Measurements from ENCODE around the gene IL23R.
A peak's percentile ranks its signal among the peaks of the same experiment; 100 is the strongest.
"Not testable (repeated sequence)": the region's sequence is repeated elsewhere in the genome, so short reads cannot be mapped to it uniquely, and the experiment has no call there.

Gene IL23R, protein sequence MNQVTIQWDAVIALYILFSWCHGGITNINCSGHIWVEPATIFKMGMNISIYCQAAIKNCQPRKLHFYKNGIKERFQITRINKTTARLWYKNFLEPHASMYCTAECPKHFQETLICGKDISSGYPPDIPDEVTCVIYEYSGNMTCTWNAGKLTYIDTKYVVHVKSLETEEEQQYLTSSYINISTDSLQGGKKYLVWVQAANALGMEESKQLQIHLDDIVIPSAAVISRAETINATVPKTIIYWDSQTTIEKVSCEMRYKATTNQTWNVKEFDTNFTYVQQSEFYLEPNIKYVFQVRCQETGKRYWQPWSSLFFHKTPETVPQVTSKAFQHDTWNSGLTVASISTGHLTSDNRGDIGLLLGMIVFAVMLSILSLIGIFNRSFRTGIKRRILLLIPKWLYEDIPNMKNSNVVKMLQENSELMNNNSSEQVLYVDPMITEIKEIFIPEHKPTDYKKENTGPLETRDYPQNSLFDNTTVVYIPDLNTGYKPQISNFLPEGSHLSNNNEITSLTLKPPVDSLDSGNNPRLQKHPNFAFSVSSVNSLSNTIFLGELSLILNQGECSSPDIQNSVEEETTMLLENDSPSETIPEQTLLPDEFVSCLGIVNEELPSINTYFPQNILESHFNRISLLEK

DNA sequence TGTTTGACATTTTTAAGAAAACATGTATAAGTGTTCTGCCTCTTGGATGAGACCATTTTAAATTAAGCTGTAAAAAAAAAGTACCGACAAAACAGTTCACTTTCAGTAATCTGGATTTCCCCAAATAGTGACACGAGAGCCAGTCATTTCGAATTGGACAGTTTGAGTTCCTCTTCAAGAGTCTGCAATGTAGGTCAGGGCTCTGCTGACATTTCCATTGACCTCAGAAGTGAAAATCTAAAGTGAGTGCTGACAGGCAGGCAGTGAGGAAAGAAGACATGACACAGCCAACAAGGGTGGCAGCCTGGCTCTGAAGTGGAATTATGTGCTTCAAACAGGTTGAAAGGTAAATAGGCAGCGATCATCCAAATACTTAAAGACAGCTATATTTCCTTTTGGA is at the start of gene IL23R:
Gene IL23R, plus strand, starts transcription at position 259 of the 400 bp plus-strand sequence. CDS start 1,667 bp downstream, outside the sequence.
- no peak for DNase-seq (ENCODE audit: low spot score)

DNA sequence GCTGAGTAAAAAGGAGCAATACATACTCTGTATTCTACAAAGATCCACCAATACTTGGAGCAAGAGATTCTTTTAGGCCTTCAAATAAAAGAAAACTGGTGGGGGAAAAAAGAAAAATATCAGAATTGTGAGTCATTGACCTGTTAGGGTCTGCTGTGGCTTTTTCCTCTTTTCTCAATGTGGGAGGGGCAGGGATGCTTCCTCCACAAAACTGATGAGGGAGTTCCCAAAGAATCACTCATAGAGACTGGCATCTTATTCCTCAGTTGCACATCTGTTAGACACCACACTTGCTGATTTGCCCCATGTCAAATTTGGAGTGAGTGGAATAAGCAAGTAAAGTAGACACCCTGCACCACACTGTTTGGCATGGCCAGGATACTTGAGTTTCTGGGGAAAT is 48.1 kb upstream of the IL23R start:
- no peak for DNase-seq (ENCODE audit: low spot score)

DNA sequence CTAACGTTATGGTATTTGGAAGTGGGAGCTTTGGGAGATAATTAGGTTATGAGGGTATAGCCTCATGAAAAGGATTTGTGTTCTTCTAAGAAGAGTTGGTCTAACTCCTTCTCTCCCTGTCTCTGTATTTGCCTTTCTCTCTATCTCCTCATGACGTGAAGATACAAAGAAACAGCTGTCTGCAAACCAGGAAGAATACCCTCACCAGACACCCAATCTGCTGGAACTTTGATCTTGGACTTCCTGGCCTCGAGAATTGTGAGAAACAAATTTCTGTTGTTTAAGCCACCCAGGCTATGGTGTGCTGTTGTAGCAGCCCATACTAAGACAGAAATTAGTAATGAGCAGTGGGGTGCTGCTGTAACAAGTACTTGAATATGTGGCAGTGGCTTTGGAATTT is 47.6 kb upstream of the IL23R start:
- no peak for DNase-seq (ENCODE audit: low spot score)

DNA sequence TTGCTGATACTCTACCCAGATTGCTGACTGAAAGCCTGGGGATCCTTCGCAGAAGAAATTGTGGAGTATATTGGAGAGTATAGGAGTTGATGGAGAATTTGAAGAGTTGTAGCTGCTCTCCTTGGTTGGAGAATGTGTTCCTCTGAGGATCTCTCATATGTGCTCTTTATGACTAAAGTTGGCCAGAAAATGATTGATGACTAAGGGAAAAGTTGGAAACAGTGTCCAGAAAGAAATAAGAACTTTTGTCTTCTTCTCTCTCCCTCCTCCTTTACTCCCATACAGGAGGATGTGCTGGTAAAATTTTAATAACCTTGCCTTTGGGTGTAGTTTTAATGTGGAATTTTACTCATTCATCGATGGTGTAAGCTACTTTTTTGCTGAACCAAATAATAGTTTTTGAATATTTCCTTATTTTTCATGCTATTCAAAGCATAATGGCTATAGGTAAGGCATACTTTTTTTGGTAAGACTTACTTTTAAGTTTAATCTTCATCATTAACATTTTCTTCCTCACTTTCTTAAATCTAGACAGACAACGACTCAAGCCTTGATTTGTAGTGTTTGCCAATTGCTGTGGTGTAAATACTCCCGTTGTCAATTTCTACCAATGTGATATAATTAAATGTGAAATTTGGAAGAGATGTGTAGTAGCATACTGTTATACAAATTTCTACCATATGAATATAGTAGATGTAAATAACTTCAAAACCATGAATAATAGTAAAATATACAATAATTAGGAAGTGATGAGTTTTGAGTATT is 45.2 kb upstream of the IL23R start:
- no peak for DNase-seq (ENCODE audit: low spot score)

DNA sequence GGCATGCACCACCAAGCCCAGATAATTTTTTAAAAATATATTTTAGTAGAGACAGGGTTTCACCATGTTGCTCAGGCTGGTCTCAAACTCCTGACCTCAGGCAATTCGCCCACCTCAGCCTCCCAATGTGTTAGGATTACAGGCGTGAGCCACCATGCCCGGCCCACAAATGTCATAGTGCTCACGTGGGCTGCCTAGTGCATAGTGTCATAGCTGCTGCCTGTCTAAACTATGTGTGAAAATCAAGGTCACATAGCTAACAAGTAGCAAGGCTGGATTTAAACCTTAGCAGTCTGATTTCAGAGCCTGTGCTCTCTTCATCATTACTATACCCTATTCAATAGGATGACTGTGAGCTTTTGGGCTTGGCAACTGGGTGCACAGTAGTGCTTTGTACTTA is 41.8 kb upstream of the IL23R start:
- DNase-seq (ENCODE audit: low spot score), result no peak

DNA sequence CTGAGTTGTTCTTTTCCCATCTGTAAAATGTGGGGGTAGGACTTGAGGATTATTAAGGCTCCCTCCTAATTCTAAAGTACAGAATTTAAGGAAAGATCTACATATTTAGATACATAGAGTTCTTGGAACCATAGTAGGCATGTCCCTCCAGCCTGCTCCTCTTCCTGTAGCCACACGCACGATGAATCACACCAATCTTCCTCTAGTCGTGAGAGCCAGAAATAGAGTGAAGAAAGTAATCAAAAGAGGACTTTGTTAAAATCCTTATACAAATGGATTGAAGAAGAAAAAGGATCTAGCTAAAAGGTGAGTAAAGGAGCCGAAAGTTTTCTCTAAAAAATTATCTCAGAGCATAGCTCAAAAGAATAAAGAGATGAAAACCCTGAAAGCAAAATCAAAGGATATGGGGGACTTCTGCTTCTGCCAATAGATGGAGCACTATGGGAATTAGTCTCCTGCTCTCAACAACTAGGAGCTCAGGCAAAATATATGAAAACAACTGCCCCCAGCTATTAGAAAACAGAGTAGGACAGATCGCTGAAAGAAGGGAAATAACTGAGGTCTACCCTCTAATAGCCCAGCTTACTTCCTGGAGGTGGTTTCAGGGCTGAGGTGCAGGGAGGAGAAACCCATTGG is 40.0 kb upstream of the IL23R start:
- peak; percentile 13 for DNase-seq (ENCODE audit: low spot score)

DNA sequence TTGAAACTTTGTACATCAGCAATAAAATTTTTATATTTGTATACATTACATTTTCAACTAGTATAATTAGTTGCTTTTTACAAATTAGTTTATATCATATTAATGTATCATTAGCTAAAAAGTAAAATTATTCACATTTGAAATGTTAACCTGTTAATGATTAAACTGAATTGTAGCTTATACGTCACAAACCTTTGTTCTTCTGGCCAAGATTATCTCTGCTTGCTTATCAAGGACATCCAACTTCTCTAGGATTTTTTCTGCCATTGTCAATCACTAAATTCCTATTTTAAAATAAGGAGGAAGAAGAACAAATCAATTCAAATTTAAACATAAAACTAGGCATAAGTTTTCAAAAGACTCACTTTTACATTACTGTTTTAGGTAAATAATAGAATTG is 39.3 kb upstream of the IL23R start:
- no peak for DNase-seq (ENCODE audit: low spot score)

DNA sequence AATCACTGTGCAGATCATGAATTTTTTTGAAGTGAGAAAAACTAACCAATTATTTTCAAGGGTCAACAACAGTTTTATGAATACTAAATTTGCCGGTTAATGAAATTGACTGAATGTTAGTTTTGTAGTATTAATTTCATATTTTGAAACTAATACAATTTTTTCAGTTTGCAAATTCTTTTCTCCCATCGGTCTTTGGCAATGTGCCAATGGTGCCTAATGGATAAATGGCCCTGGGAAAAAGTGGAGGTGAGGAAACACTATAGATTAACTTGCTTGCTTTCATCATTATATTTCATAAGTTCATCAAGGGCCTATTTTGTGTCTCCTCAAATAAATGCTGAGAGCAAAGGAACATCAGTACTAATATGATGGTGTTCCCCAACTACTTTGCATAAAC is 35.6 kb upstream of the IL23R start:
- DNase-seq (ENCODE audit: low spot score), result no peak

DNA sequence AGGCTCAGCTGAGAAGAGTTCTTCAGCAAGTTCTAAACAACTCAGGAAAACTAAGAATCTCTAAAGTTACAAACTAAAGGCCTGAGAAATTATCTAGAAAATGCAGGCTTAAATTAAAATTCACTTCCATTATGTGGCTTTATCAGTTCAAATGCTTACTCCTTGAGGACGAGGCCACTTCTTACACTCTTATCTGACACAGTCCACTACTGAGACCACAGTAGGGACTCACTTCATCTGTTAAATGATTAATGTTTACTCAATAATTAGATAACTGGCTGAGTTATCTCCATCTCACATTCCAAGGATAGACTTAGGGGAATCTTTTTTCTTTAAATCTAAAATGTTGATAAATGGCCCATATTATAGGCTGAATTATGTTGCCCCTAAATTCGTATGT is 33.1 kb upstream of the IL23R start:
- no peak for DNase-seq (ENCODE audit: low spot score)

DNA sequence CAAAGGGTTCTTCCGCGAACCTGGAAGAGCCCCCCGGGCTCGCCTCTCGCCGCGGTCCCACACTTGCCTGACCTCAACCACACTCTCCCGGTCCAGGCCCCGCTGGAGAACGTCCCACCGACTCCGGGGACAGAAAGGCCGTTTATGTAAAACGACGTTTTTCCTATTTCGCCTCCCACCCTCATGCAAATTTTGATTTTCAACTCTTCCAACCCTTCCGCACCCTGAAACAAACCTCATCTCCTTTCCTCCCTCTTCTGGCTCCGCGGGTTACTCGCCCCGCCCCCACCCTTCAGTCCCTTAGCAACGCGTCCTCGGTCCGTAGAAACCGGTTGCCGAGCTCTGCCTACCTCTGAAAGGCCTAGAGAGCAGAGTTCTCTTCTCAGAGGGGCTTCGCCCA is 31.6 kb upstream of the IL23R start, which contains the start of gene C1orf141:
Gene C1orf141, minus strand, starts transcription at position 276 of the 400 bp plus-strand sequence. CDS start 7,730 bp downstream, outside the sequence.
- DNase-seq (ENCODE audit: low spot score), result peak; percentile 66

DNA sequence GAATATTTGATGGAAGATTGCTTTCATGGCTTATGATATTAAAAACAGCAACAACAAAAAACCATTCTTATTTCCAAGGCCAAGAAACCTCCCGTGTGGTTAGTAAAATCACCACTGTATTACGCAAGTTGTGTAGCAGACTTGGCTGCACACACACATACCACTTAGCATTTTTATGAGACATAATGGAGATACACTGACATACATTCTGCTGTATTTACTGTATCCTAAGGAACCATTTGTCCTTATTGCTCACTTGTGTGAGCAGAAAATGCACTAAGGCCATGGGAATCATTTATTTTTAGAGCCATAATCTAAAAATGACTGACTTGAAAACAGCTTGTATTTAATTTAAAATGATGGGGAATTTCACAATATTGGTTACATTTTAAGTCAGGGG is 30.9 kb upstream of the IL23R start:
- no peak for DNase-seq (ENCODE audit: low spot score)

DNA sequence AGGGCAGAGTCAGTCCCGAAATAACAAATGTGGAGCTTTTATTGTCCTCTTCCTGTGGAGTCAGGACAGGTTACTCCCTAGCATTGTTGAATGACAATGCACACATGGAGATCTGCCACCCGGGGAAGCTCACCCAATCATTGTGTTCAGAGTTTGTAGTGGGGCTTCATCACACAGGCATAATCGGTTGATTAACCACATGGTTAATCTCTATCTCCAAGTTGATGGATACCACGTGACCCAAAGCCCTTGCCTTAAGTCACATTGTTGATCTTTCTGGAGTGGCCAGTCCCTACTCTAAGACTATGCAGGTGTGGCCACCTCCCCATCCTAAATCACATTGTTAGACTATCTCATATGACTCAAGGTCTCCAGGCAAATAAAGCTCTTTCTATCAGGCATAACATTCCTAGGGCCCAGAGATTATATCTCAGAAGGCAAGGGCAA is 28.9 kb upstream of the IL23R start:
- DNase-seq (ENCODE audit: low spot score), result no peak

DNA sequence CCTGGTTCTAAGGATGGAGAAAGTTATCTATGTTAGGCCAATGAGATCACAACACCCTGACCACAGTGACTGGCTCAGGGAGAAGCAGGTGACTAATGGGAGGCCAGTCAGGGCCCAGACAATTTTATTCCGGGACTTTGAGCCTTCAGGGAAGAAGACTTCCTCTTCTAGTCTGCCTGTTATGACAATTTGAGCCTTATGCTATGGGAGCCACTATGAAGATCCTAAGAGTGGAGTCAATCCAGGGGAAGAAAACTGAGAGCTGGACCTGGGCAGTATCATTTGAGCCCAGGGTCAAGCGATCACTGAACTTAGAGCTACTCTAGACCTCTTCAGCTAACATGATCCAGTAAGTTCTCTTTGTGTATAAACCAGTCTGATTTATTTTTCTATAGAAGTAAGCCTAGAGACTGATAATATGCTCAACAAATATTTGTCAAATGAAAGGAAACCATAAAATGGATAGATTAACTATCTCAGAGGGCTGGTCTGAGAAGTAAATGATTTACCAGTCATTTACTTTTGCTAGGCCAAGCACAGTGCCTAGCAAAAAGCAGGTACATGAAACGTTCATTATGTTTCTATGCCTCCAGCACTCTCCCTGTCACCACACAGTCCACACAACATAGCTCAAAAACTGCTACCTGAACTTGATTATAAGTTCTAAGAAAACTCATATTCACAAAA is 27.3 kb upstream of the IL23R start:
- DNase-seq (ENCODE audit: low spot score), result no peak

DNA sequence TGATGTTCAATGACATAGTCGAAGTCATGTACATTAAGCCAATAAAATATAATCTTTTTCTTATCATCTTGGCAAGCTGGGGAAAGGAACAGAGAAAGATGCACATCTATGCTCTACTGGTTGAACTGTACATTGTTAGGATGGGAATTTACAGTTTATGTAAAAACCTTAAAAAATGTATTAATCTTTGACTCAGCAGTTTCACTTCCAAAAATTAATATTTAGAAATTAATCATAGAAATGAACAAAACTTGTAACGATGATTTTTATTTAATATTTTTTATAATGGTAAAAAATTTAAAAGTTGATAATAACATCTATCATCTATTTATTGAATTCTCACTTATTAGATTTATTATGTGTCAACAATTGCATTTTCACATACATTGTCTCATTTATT is 25.8 kb upstream of the IL23R start:
- DNase-seq (ENCODE audit: low spot score), result no peak

DNA sequence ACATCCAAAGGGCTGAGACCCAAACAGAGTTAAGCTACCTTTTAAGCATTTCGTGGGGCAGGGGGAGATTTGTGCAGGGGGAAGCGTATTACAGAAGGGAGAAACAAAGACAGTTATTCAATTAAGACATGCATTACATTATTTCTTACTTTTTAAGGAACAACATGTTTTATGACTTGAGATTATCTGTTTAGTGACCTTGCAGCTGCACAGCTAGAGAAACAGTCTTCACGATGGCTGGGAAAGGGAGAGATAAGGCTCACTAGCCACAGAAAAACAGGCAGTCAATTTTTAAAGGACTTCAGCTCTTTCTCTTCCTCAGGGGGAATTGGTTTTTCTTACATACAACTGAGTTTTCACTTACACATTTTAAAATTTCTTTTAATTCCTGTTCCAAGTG is 24.4 kb upstream of the IL23R start:
- not testable (repeated sequence) for DNase-seq (ENCODE audit: low spot score)

DNA sequence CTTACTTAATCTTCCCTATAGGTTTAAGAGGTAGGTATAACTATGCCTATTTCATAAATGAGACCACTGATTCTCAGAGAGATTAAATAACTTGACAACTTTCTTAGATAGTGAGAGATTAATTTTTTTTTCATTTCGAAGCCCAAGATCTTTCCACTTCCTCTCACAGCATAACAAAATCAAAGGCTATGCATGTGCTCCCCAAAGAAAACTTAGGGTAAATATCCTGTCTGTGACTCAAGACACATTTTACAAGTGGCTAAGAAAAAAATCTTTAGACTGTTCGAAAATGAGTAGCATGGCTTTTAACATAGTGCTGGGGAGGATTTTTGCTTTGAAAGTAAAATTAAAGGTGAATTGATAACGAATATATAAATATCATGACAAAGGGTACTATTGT is 23.3 kb upstream of the IL23R start:
- no peak for DNase-seq (ENCODE audit: low spot score)

DNA sequence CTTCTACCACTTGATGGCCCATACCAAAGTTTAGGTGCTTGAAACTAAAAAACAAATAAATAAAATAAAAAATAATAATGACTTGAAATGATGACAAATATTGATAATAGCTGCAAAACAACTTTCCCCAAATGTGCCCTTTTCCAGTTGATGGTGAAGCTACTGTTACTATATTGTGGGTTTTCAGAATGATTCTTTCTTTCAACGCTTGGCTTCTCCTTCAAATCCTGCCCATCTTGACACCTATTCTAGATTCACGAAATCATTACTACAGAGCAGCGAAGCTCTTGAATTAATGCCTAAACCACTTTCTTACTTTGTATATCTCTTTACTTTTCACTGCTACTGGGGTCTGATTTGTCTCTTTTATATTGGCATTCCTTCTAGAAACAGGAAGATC is 22.3 kb upstream of the IL23R start:
- DNase-seq (ENCODE audit: low spot score), result no peak

DNA sequence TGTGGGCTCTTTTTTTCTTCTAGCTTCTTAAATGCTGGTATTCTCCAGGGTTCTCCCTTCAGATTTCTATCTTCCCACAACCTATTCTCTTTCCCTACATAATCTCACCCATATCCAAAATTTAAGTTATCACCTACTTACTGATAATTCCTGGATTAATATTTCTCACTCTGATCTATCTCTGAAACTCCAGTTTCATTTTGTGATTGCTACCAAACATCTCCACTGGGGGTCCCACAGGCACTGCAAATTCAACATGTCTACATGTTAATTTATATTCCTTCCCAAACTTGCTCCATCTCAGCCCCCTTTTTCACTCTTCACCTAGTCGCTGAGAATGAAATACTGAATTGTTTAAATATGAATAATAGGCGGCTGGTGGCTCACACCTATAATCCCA is 21.6 kb upstream of the IL23R start:
- no peak for DNase-seq (ENCODE audit: low spot score)

DNA sequence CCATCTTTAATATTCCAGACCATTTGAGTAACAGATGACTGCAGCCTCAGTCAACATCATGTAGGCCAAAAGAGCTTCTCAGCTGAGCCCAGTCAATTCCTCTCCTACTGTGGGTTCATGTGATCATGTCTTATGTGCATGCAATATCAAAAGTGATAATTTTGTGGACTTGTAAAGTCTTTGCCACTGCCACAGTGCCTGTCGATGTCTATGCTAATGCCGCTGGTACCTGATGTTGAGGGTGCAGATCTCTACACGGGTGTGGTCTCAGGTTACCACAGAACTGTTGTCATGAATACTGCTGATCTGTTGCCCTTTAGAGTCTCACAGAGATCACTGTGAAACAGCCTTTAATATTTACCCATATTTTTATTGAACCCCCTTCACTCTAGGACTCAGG is 20.2 kb upstream of the IL23R start:
- DNase-seq (ENCODE audit: low spot score), result no peak

DNA sequence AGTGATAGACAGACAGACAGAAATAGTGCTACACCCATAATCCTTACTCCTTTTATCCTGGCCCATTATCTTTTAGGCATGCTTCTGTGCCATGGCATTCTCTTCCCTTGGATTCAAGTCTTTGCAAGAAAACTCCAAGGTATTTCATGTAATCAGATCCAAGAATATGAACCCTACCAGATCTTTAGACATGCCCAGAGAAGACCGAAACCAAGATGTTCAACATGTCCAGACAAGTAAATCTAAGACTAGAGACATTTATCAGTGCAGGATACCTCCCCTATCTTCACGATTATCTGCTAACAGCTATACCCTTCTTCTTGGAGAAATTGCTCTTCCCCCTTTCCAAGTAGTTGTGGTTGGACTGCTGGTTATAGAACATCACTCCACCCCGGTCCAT is 19.7 kb upstream of the IL23R start:
- DNase-seq (ENCODE audit: low spot score), result no peak

DNA sequence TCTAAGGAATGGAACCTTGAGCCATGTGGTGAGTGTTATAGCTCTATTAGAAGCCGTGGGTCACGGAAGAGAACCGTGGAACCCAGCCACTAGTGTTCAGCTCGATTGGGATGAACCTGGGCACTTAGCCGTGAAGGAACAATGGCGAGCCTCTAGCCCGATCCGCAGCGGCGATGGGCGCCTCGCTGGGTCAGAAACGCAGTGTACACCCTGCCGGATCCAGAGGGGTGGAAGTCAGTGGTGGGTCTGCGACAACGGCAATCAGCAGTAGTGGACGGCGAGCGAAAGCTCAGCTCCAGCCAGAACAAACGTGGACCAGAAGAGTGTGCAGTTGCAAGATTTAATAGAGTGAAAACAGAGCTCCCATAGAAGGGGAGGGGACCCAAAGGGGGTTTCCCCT is 18.3 kb upstream of the IL23R start:
- not testable (repeated sequence) for DNase-seq (ENCODE audit: low spot score)
